Caco-2 (cell line): ENCODE results near the gene TFPI. TPM values are rescaled to one million over a fixed set of nuclear protein-coding genes. Genes with fewer than 3 reads are reported as not detected.

Experiments
- BruUV-seq: library from RNA; stranded (reverse); fragments of 400-500 nt; replicated peaks from 2 replicates; lab custom pipeline; 2021; lab: Mats Ljungman, UMichigan
- CTCF ChIA-PET: fragments of 300-600 bp; sonication (Branson Sonifier 250); formaldehyde crosslinking; loops from one replicate; lab custom pipeline; 2022; ENCODE audit warnings: antibody characterized with exemption; lab: Charles Lee
- POLR2A ChIA-PET: fragments of 300-600 bp; sonication (Branson Sonifier 250); formaldehyde crosslinking; loops from one replicate; lab custom pipeline; 2022; ENCODE audit warnings: antibody characterized with exemption; lab: Charles Lee
- DNase-seq, 2 experiments: peaks; one replicate each; pipeline versions ENCODE4 v3.0.0 to v3.0.0-alpha.2; 2020 to 2022
- H3K27me3 ChIP-seq: replicated peaks from 2 replicates; pipeline ENCODE4 v1.6.0; 2011; ENCODE audit warnings: low read length; ENCODE audit not compliant: control insufficient read depth, insufficient read depth
- H3K36me3 ChIP-seq: 2 replicates; pipeline ENCODE4 v1.5.1; 2011; ENCODE audit warnings: low read length; ENCODE audit not compliant: control insufficient read depth, insufficient read depth
- H3K4me1 ChIP-seq: fragments of 250-450 bp; sonication (Bioruptor Pico); 2 replicates; pipeline ENCODE4 v1.5.1; 2020; ENCODE audit warnings: mild to moderate bottlenecking
- H3K4me3 ChIP-seq: 2 replicates; pipeline ENCODE4 v1.5.1; 2011; ENCODE audit warnings: low read depth, mild to moderate bottlenecking, control low read depth, low read length
- H3K9me3 ChIP-seq: fragments of 250-450 bp; sonication (Bioruptor Pico); 2 replicates; pipeline ENCODE4 v1.5.1; 2020; ENCODE audit warnings: mild to moderate bottlenecking, moderate library complexity
- H3K27ac Mint-ChIP-seq: one replicate; pipeline ENCODE4 v1.8.0; 2022; ENCODE audit warnings: mixed read lengths; ENCODE audit not compliant: unreplicated experiment
- H3K27me3 Mint-ChIP-seq: one replicate; pipeline ENCODE4 v1.8.0; 2022; ENCODE audit warnings: mixed read lengths; ENCODE audit not compliant: insufficient read depth, unreplicated experiment
- H3K36me3 Mint-ChIP-seq: one replicate; pipeline ENCODE4 v1.8.0; 2022; ENCODE audit warnings: mild to moderate bottlenecking, mixed read lengths; ENCODE audit not compliant: insufficient read depth, unreplicated experiment
- H3K4me1 Mint-ChIP-seq: one replicate; pipeline ENCODE4 v1.8.0; 2022; ENCODE audit warnings: low read depth, mixed read lengths; ENCODE audit not compliant: unreplicated experiment
- H3K4me3 Mint-ChIP-seq: one replicate; pipeline ENCODE4 v1.8.0; 2022; ENCODE audit warnings: mild to moderate bottlenecking, moderate library complexity, mixed read lengths; ENCODE audit not compliant: unreplicated experiment
- H3K9me3 Mint-ChIP-seq: one replicate; pipeline ENCODE4 v1.8.0; 2022; ENCODE audit warnings: mixed read lengths; ENCODE audit not compliant: unreplicated experiment
- intact Hi-C: fragments of 100-400 bp; cut with micrococcal nuclease; formaldehyde crosslinking; loops from one replicate; pipeline ENCODE4 v1.10.0; 2022; ENCODE audit not compliant: unreplicated experiment
- total RNA-seq: library from RNA; stranded (reverse); gene quantifications from 2 replicates; pipeline ENCODE4 v1.2.3, GENCODE V29; 2022
- TF ChIP-seq, protein P1 (sequence below), 2 experiments: fragments of 200-600 bp in 1 of 2; IDR thresholded peaks; 1 replicate in 1 of 2; 2 replicates in 1 of 2; pipeline versions ENCODE4 v1.5.1 to v1.8.0; 2011 to 2022; ENCODE audit warnings: antibody characterized with exemption in 1 of 2, control low read depth in 1 of 2, inconsistent platforms in 1 of 2, low read depth in 1 of 2, low read length in 1 of 2, mild to moderate bottlenecking in 1 of 2, moderate library complexity in 1 of 2; ENCODE audit not compliant: insufficient read depth in 1 of 2, severe bottlenecking in 1 of 2, unreplicated experiment in 1 of 2

Gene TFPI
- total RNA-seq, 1 experiment from 2014 or later, result 31.0 TPM

DNA sequence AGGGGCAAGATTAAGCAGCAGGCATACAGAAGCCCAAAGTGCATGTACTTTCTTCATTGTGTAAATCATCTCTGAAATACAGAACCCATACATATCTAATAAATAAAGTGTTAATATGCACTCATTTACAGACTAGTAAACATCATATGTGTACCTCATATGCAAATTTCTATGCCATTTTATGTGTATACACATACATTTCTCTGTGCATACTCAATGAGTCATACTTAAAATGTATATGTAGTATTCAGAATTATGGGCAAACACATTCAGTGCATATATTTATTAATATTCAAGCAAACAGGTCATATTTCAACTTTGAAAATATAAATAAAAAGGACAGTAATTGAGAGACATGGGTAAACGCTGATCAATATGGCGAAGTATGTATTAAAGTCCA is 50.5 kb downstream of the TFPI start:
- Mint-ChIP-seq H3K9me3 (no peaks in the 10 kb centered on the region), H3K4me1 (peaks cover 23% of the 10 kb centered on the region), H3K4me3 (no peak overlapping the region), H3K27ac (no peak overlapping the region), H3K27me3 (no peaks in the 10 kb centered on the region), H3K36me3 (no peaks in the 10 kb centered on the region)
- H3K9me3 ChIP-seq, result no peaks in the 10 kb centered on the region; the same call in none of the 2 replicates
- no peak overlapping the region for H3K4me3 ChIP-seq
- CTCF ChIA-PET, result no interaction called here
- no peaks in the 10 kb centered on the region for H3K36me3 ChIP-seq
- no TSS peak for BruUV-seq
- POLR2A ChIA-PET, result interaction anchor here (0.5 kb wide), 1 partner anchor 102 kb away, joined by 3 read pairs; no protein-coding TSS in a partner anchor
- H3K27me3 ChIP-seq, result no peaks in the 10 kb centered on the region
- no peak for DNase-seq
- TF ChIP-seq, protein P1, sequence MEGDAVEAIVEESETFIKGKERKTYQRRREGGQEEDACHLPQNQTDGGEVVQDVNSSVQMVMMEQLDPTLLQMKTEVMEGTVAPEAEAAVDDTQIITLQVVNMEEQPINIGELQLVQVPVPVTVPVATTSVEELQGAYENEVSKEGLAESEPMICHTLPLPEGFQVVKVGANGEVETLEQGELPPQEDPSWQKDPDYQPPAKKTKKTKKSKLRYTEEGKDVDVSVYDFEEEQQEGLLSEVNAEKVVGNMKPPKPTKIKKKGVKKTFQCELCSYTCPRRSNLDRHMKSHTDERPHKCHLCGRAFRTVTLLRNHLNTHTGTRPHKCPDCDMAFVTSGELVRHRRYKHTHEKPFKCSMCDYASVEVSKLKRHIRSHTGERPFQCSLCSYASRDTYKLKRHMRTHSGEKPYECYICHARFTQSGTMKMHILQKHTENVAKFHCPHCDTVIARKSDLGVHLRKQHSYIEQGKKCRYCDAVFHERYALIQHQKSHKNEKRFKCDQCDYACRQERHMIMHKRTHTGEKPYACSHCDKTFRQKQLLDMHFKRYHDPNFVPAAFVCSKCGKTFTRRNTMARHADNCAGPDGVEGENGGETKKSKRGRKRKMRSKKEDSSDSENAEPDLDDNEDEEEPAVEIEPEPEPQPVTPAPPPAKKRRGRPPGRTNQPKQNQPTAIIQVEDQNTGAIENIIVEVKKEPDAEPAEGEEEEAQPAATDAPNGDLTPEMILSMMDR (IDR thresholded peaks at IDR 0.05; ENCODE audit: insufficient read depth in 1 of 2, low read depth in 1 of 2, low read length in 1 of 2, severe bottlenecking in 1 of 2, unreplicated experiment in 1 of 2), result no peak
- H3K4me1 ChIP-seq, result peaks cover 8% of the 10 kb centered on the region
- intact Hi-C loops, result no loop called here

DNA sequence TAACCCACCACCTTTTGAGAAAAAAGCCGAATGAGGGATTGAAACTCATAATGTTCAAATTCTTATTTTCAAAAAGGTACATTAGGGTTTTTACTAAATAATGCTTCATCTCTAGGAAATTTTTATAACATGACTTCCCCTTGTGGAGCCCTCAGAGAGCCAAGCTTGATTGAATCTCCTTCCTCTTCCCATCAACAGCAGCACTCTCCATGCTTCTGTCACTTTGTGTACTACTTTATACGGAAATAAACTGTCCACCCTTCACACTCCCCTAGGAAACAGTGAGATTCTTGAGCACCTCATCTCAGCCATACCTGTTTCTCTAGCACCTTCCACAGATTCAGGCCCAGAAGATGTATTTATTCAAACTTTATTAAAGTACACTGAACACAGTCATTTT is 51.8 kb downstream of the TFPI start:
- Mint-ChIP-seq H3K27me3 (no peaks in the 10 kb centered on the region), H3K27ac (no peak overlapping the region), H3K9me3 (no peaks in the 10 kb centered on the region), H3K36me3 (no peaks in the 10 kb centered on the region), H3K4me3 (no peak overlapping the region), H3K4me1 (peaks cover 19% of the 10 kb centered on the region)
- TF ChIP-seq, protein P1 (IDR thresholded peaks at IDR 0.05; ENCODE audit: insufficient read depth in 1 of 2, low read depth in 1 of 2, low read length in 1 of 2, severe bottlenecking in 1 of 2, unreplicated experiment in 1 of 2), result no peak
- DNase-seq, result no peak
- no peaks in the 10 kb centered on the region for H3K27me3 ChIP-seq
- peaks cover 7% of the 10 kb centered on the region; the same call in 1 of the 2 replicates for H3K4me1 ChIP-seq
- ChIA-PET CTCF (no interaction called here), POLR2A (no interaction called here)
- no TSS peak for BruUV-seq
- intact Hi-C loops, result no loop called here
- H3K36me3 ChIP-seq, result no peaks in the 10 kb centered on the region
- no peaks in the 10 kb centered on the region; the same call in 1 of the 2 replicates for H3K9me3 ChIP-seq
- no peak overlapping the region for H3K4me3 ChIP-seq

DNA sequence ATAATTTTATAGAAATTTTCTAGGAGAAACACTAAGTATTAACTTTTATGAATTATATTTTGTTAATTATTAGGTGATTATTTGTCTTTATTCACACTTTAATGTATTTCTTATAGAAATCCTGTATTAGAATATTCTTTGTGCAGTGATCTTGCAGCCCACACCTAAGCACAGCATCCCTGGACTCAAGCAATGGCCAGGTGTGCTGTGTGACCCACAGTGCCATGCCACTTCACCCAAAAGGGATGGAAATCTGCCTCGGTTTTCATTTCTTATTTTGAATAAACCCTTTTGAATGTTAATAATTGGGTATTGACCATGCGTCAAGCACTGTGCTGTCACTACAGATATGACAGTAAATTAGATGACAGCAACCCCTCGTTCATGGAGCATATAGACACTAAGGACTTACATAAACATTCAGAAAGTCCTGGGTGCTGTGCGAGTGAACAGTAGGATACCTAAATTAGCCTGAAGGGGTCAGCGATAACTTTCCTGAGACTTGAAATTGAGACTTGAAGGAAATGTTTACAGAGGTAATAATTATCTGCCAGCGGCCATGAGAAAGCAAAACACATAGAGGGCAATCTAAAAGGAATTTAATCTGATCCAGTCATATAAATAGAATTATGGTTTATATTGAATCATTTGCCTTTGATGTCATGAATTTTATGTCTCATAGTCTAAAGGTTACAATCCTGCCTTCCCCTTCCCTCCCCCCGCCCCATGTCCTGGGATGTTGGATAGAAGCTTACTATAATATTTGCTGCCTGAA is 53.5 kb downstream of the TFPI start:
- Mint-ChIP-seq H3K9me3 (no peaks in the 10 kb centered on the region), H3K36me3 (no peaks in the 10 kb centered on the region), H3K4me3 (no peak overlapping the region), H3K4me1 (peaks cover 19% of the 10 kb centered on the region), H3K27me3 (no peaks in the 10 kb centered on the region), H3K27ac (no peak overlapping the region)
- no TSS peak for BruUV-seq
- no peaks in the 10 kb centered on the region for H3K27me3 ChIP-seq
- no peaks in the 10 kb centered on the region for H3K36me3 ChIP-seq
- ChIA-PET POLR2A (no interaction called here), CTCF (interaction anchor here (0.6 to 1.4 kb wide), 12 partner anchors 9 to 428 kb away, joined by 3 to 25 read pairs (median 5); no protein-coding TSS in a partner anchor)
- TF ChIP-seq, protein P1 (IDR thresholded peaks at IDR 0.05; ENCODE audit: insufficient read depth in 1 of 2, low read depth in 1 of 2, low read length in 1 of 2, severe bottlenecking in 1 of 2, unreplicated experiment in 1 of 2), result peak; percentile 33 to 47
- peak; percentile 40 to 52 for DNase-seq
- no peaks in the 10 kb centered on the region for H3K9me3 ChIP-seq
- intact Hi-C loops, result loop anchor here (1.0 to 2.0 kb wide), 5 partner anchors 30 to 1012 kb away; no protein-coding TSS in a partner anchor
- H3K4me1 ChIP-seq, result peaks cover 7% of the 10 kb centered on the region; the same call in 1 of the 2 replicates
- no peak overlapping the region for H3K4me3 ChIP-seq
